Neural progenitor cell (in vitro differentiated cells): ENCODE results near the gene CFAP43. TPM values are rescaled to one million over a fixed set of nuclear protein-coding genes. Genes with fewer than 3 reads are reported as not detected.
"Not testable (repeated sequence)": the region's sequence is repeated elsewhere in the genome, so short reads cannot be mapped to it uniquely, and the experiment has no call there.

Source experiments
- DNase-seq: peaks from one replicate; pipeline ENCODE4 v3.0.0-alpha.2; 2016; ENCODE audit warnings: low spot score
- H2AFZ ChIP-seq: fragments of 200-600 bp; sonication (generic); replicated peaks from 2 replicates; pipeline ENCODE4 v1.6.1; 2016; ENCODE audit warnings: antibody characterized with exemption
- H3F3A ChIP-seq: fragments of 200-600 bp; sonication (generic); 2 replicates; pipeline ENCODE4 v1.6.1; 2016; ENCODE audit warnings: antibody characterized with exemption, low read depth
- H3K27ac ChIP-seq: fragments of 200-600 bp; sonication (generic); 2 replicates; pipeline ENCODE4 v1.5.1; 2016; ENCODE audit warnings: mild to moderate bottlenecking
- H3K27me3 ChIP-seq: fragments of 200-600 bp; sonication (generic); 2 replicates; pipeline ENCODE4 v1.6.1; 2016; ENCODE audit warnings: mild to moderate bottlenecking, moderate library complexity
- H3K36me3 ChIP-seq: fragments of 200-600 bp; sonication (generic); 2 replicates; pipeline ENCODE4 v1.5.1; 2016
- H3K4me1 ChIP-seq: fragments of 200-600 bp; sonication (generic); 2 replicates; pipeline ENCODE4 v1.6.1; 2016; ENCODE audit warnings: mixed run types
- H3K4me2 ChIP-seq: fragments of 200-600 bp; sonication (generic); 2 replicates; pipeline ENCODE4 v1.6.1; 2016
- H3K4me3 ChIP-seq: fragments of 200-600 bp; sonication (generic); 2 replicates; pipeline ENCODE4 v1.5.1; 2016
- H3K79me2 ChIP-seq: fragments of 200-600 bp; sonication (generic); 2 replicates; pipeline ENCODE4 v1.6.1; 2016; ENCODE audit warnings: low read depth
- H3K9ac ChIP-seq: fragments of 200-600 bp; sonication (generic); 2 replicates; pipeline ENCODE4 v1.6.1; 2016
- H3K9me3 ChIP-seq: fragments of 200-600 bp; sonication (generic); 2 replicates; pipeline ENCODE4 v1.5.1; 2016; ENCODE audit warnings: low read depth
- H4K20me1 ChIP-seq: fragments of 200-600 bp; sonication (generic); 2 replicates; pipeline ENCODE4 v1.6.1; 2016; ENCODE audit warnings: low read depth
- H3K27ac Mint-ChIP-seq: 3 replicates; pipeline ENCODE4 v1.8.0; 2021; ENCODE audit warnings: mixed read lengths
- H3K27me3 Mint-ChIP-seq: 2 replicates; pipeline ENCODE4 v1.8.0; 2022; ENCODE audit warnings: low read depth, mild to moderate bottlenecking, inconsistent platforms, moderate library complexity, mixed read lengths; ENCODE audit not compliant: insufficient read depth
- H3K36me3 Mint-ChIP-seq: 3 replicates; pipeline ENCODE4 v1.8.0; 2021; ENCODE audit warnings: mixed read lengths
- H3K4me1 Mint-ChIP-seq: 3 replicates; pipeline ENCODE4 v1.8.0; 2021; ENCODE audit warnings: mixed read lengths
- H3K4me3 Mint-ChIP-seq: 3 replicates; pipeline ENCODE4 v1.8.0; 2021; ENCODE audit warnings: mild to moderate bottlenecking, moderate library complexity, mixed read lengths
- H3K9me3 Mint-ChIP-seq: 3 replicates; pipeline ENCODE4 v1.8.0; 2020; ENCODE audit warnings: mixed read lengths
- CTCF ChIP-seq: fragments of 200-600 bp; sonication (generic); IDR thresholded peaks from 2 replicates; pipeline ENCODE4 v1.5.1; 2017; ENCODE audit warnings: antibody characterized with exemption, mild to moderate bottlenecking
- EZH2 ChIP-seq: fragments of 200-600 bp; sonication (generic); IDR thresholded peaks from 2 replicates; pipeline ENCODE4 v1.6.1; 2017; ENCODE audit warnings: antibody characterized with exemption, mild to moderate bottlenecking, moderate library complexity
- EZH2phosphoT487 ChIP-seq: fragments of 200-600 bp; sonication (generic); IDR thresholded peaks from 2 replicates; pipeline ENCODE4 v1.6.1; 2017; ENCODE audit warnings: antibody characterized with exemption
- total RNA-seq: library from RNA; depleted of rRNA; stranded (reverse); fragments of >200 nt; gene quantifications from 2 replicates; pipeline ENCODE4 v1.2.3, GENCODE V29; 2015; ENCODE audit warnings: low replicate concordance

Gene CFAP43
- total RNA-seq, 1 donor from 2014 or later: 2.7 TPM

GRCh38 chr10:104246976-104247375 lies 14.8 kb upstream of the CFAP43 start:
- H3K4me3 ChIP-seq: no peak overlapping the region

GRCh38 chr10:104245066-104245632 lies 13.0 kb upstream of the CFAP43 start:
- H3K9ac ChIP-seq: no peak overlapping the region
- H3K4me1 Mint-ChIP-seq: no peaks in the 10 kb centered on the region
- no peaks in the 10 kb centered on the region for H3K9me3 Mint-ChIP-seq
- no peak overlapping the region for H3K4me3 ChIP-seq
- no peak overlapping the region for H3K27ac Mint-ChIP-seq
- no peaks in the 10 kb centered on the region for H3K9me3 ChIP-seq
- no peaks in the 10 kb centered on the region for H4K20me1 ChIP-seq
- H3K27ac ChIP-seq: no peak overlapping the region
- no peaks in the 10 kb centered on the region for H3K4me1 ChIP-seq
- H3K36me3 ChIP-seq: no peaks in the 10 kb centered on the region
- H3F3A ChIP-seq: no peaks in the 10 kb centered on the region
- DNase-seq: no peak
- TF ChIP-seq CTCF: no peak
- no peak for TF ChIP-seq EZH2phosphoT487
- TF ChIP-seq EZH2: no peak
- H3K4me3 Mint-ChIP-seq: no peak overlapping the region
- H3K79me2 ChIP-seq: no peaks in the 10 kb centered on the region
- H2AFZ ChIP-seq: no peak overlapping the region
- no peaks in the 10 kb centered on the region for H3K36me3 Mint-ChIP-seq
- no peak overlapping the region for H3K4me2 ChIP-seq
- H3K27me3 ChIP-seq: no peaks in the 10 kb centered on the region
- peaks cover 6% of the 10 kb centered on the region for H3K27me3 Mint-ChIP-seq

More at GRCh38 chr10:104246976-104247375, 14.8 kb upstream of the CFAP43 start:
- H3K36me3 Mint-ChIP-seq: no peaks in the 10 kb centered on the region
- no peak overlapping the region for H3K27ac Mint-ChIP-seq
- H3K27me3 Mint-ChIP-seq: peaks cover 6% of the 10 kb centered on the region
- Histone ChIP-seq H3K9ac (no peak overlapping the region), H3K27ac (no peak overlapping the region), H3K4me1 (no peaks in the 10 kb centered on the region), H3K36me3 (no peaks in the 10 kb centered on the region), H3K79me2 (no peaks in the 10 kb centered on the region), H3K9me3 (no peaks in the 10 kb centered on the region), H4K20me1 (no peaks in the 10 kb centered on the region), H3F3A (no peaks in the 10 kb centered on the region), H3K4me2 (no peak overlapping the region), H3K27me3 (peaks cover 1% of the 10 kb centered on the region), H2AFZ (no peak overlapping the region)
- no peak overlapping the region for H3K4me3 Mint-ChIP-seq
- H3K9me3 Mint-ChIP-seq: no peaks in the 10 kb centered on the region
- peaks cover 7% of the 10 kb centered on the region for H3K4me1 Mint-ChIP-seq
- no peak for DNase-seq
- TF ChIP-seq EZH2phosphoT487 (no peak), EZH2 (no peak), CTCF (no peak)

- Mint-ChIP-seq H3K27me3 (peaks cover 5% of the 10 kb centered on the region), H3K27ac (no peak overlapping the region), H3K9me3 (no peaks in the 10 kb centered on the region), H3K4me3 (no peak overlapping the region), H3K36me3 (no peaks in the 10 kb centered on the region), H3K4me1 (no peaks in the 10 kb centered on the region)
- Histone ChIP-seq H3K4me1 (no peaks in the 10 kb centered on the region), H4K20me1 (no peaks in the 10 kb centered on the region), H2AFZ (no peak overlapping the region), H3K27ac (no peak overlapping the region), H3K79me2 (no peaks in the 10 kb centered on the region), H3K36me3 (no peaks in the 10 kb centered on the region), H3K4me3 (no peak overlapping the region), H3K9ac (no peak overlapping the region), H3K4me2 (no peak overlapping the region), H3K27me3 (no peaks in the 10 kb centered on the region), H3F3A (no peaks in the 10 kb centered on the region), H3K9me3 (no peaks in the 10 kb centered on the region)
- TF ChIP-seq EZH2 (no peak), EZH2phosphoT487 (no peak), CTCF (no peak)
- DNase-seq: no peak
Measured at GRCh38 chr10:104243512-104243911, 11.3 kb upstream of the CFAP43 start.

GRCh38 chr10:104243009-104243408 lies 10.8 kb upstream of the CFAP43 start:
- not testable (repeated sequence) for H3K9ac ChIP-seq, H3K9me3 Mint-ChIP-seq, H3K4me3 ChIP-seq, H3K27me3 Mint-ChIP-seq, H3K36me3 Mint-ChIP-seq, H4K20me1 ChIP-seq, H3K79me2 ChIP-seq, H3K36me3 ChIP-seq, H3K4me1 ChIP-seq, H2AFZ ChIP-seq, DNase-seq, H3K27me3 ChIP-seq, H3K4me2 ChIP-seq, H3F3A ChIP-seq, H3K9me3 ChIP-seq, H3K4me1 Mint-ChIP-seq, H3K4me3 Mint-ChIP-seq, H3K27ac Mint-ChIP-seq, H3K27ac ChIP-seq
